Measurements from ENCODE around the gene UNC80. TPM values are rescaled to one million over a fixed set of nuclear protein-coding genes. Genes with fewer than 3 reads are reported as not detected.

UNC80 gene
- total RNA-seq, 3 donors from 2014 or later (not counting 1 experiment from before 2014, with no cell fraction given) = not detected

GRCh38 chr2:209761566-209761965 is 10.1 kb upstream of the UNC80 start:
- Histone ChIP-seq H3K27ac (ENCODE audit: low read length) (no peak overlapping the region), H3K4me1 (ENCODE audit: control insufficient read depth, insufficient read depth, low read length) (no peaks in the 10 kb centered on the region), H3K9me3 (ENCODE audit: control insufficient read depth, insufficient read depth, low read length) (no peaks in the 10 kb centered on the region), H3K36me3 (ENCODE audit: control insufficient read depth, insufficient read depth, low read length) (no peaks in the 10 kb centered on the region), H3K4me3 (ENCODE audit: low read length) (no peak overlapping the region), H3K27me3 (ENCODE audit: control insufficient read depth, insufficient read depth, low read length) (no peaks in the 10 kb centered on the region)
- Mint-ChIP-seq H3K9me3 (peaks cover 4% of the 10 kb centered on the region in 2 donors), H3K36me3 (no peaks in the 10 kb centered on the region), H3K4me3 (no peak overlapping the region), H3K27ac (no peak overlapping the region), H3K27me3 (ENCODE audit: low read depth in 2 of 2) (no peaks in the 10 kb centered on the region), H3K4me1 (no peaks in the 10 kb centered on the region)
- no peak for TF ChIP-seq CTCF (IDR thresholded peaks at IDR 0.05)
- ATAC-seq = no peak
- 33% methylated on average over 1 of the region's 2 CpGs for WGBS (ENCODE audit: insufficient coverage)
- DNase-seq = no peak
- intact Hi-C loops (cut with micrococcal nuclease) = no loop called here

GRCh38 chr2:209762563-209762962 is 9.1 kb upstream of the UNC80 start:
- TF ChIP-seq CTCF (IDR thresholded peaks at IDR 0.05) = no peak
- Histone ChIP-seq H3K36me3 (ENCODE audit: control insufficient read depth, insufficient read depth, low read length) (no peaks in the 10 kb centered on the region), H3K9me3 (ENCODE audit: control insufficient read depth, insufficient read depth, low read length) (no peaks in the 10 kb centered on the region), H3K27me3 (ENCODE audit: control insufficient read depth, insufficient read depth, low read length) (no peaks in the 10 kb centered on the region), H3K27ac (ENCODE audit: low read length) (no peak overlapping the region), H3K4me1 (ENCODE audit: control insufficient read depth, insufficient read depth, low read length) (no peaks in the 10 kb centered on the region), H3K4me3 (ENCODE audit: low read length) (no peak overlapping the region)
- Mint-ChIP-seq H3K4me1 (no peaks in the 10 kb centered on the region), H3K4me3 (no peak overlapping the region), H3K36me3 (no peaks in the 10 kb centered on the region), H3K27me3 (ENCODE audit: low read depth in 2 of 2) (no peaks in the 10 kb centered on the region), H3K27ac (no peak overlapping the region), H3K9me3 (peaks cover 6% of the 10 kb centered on the region in 2 donors)
- no peak for ATAC-seq
- intact Hi-C loops (cut with micrococcal nuclease) = no loop called here
- no peak for DNase-seq

DNA sequence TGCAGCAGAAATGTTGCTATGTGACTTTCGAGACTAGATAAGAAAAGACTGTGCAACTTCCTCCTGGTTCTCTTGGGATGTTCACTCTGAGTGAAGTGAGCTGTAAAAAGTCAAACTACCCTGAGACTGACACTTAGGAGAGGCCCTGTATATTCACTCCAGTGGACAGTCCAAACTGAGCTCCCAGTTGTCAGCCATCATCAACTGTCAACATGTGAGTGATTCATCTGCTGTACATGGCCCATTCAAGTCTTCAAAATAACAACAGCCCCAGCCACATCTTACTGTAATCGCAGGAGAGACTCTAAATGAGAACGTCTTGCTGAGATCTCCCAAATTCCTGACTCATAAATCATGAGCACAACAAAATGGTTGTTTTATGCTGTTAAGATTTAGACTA is 8.5 kb upstream of the UNC80 start:
- Histone ChIP-seq H3K4me3 (ENCODE audit: low read length) (no peak overlapping the region), H3K27ac (ENCODE audit: low read length) (no peak overlapping the region), H3K27me3 (ENCODE audit: control insufficient read depth, insufficient read depth, low read length) (no peaks in the 10 kb centered on the region), H3K36me3 (ENCODE audit: control insufficient read depth, insufficient read depth, low read length) (no peaks in the 10 kb centered on the region), H3K9me3 (ENCODE audit: control insufficient read depth, insufficient read depth, low read length) (no peaks in the 10 kb centered on the region), H3K4me1 (ENCODE audit: control insufficient read depth, insufficient read depth, low read length) (no peaks in the 10 kb centered on the region)
- 67% methylated on average over 2 of the region's 3 CpGs for WGBS (ENCODE audit: insufficient coverage)
- no peaks in the 10 kb centered on the region for H3K4me1 Mint-ChIP-seq
- no peak for DNase-seq
- no peaks in the 10 kb centered on the region for H3K36me3 Mint-ChIP-seq
- no peak overlapping the region for H3K4me3 Mint-ChIP-seq
- peaks cover 6 to 7% of the 10 kb centered on the region in 2 donors for H3K9me3 Mint-ChIP-seq
- intact Hi-C loops (cut with micrococcal nuclease) = no loop called here
- no peak for ATAC-seq
- H3K27me3 Mint-ChIP-seq (ENCODE audit: low read depth in 2 of 2) = no peaks in the 10 kb centered on the region
- no peak overlapping the region for H3K27ac Mint-ChIP-seq
- no peak for TF ChIP-seq CTCF (IDR thresholded peaks at IDR 0.05)

DNA sequence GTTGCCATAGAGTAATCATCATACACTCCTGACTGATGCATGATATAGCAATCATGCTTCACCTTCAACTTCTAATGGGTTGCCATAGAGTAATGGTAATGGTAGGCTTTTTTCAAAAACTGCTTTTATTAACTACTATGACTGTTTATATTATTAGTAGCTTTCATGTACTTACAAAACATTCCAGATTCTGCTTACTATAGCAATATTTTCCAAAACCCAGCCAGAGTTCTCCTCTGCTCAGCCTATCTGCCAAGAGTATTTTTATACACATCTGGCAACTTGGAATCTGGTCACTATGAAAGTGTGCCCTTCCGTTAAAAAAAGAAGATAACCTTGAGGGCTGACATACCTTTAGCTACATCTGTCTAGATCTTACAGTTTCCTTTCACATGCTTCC is 5.0 kb upstream of the UNC80 start:
- Mint-ChIP-seq H3K27ac (no peak overlapping the region), H3K4me3 (no peak overlapping the region), H3K4me1 (peaks cover 0 to 5% of the 10 kb centered on the region in 2 donors), H3K9me3 (peaks cover 3 to 8% of the 10 kb centered on the region in 2 donors), H3K36me3 (no peaks in the 10 kb centered on the region), H3K27me3 (ENCODE audit: low read depth in 2 of 2) (peaks cover 7 to 8% of the 10 kb centered on the region in 2 donors)
- intact Hi-C loops (cut with micrococcal nuclease) = no loop called here
- no peak overlapping the region for H3K4me3 ChIP-seq (ENCODE audit: low read length)
- 92% methylated on average over 1 of the region's 1 CpG for WGBS (ENCODE audit: insufficient coverage)
- H3K4me1 ChIP-seq (ENCODE audit: control insufficient read depth, insufficient read depth, low read length) = no peaks in the 10 kb centered on the region
- H3K9me3 ChIP-seq (ENCODE audit: control insufficient read depth, insufficient read depth, low read length) = no peaks in the 10 kb centered on the region
- no peak for TF ChIP-seq CTCF (IDR thresholded peaks at IDR 0.05)
- no peak for ATAC-seq
- no peaks in the 10 kb centered on the region for H3K36me3 ChIP-seq (ENCODE audit: control insufficient read depth, insufficient read depth, low read length)
- H3K27ac ChIP-seq (ENCODE audit: low read length) = no peak overlapping the region
- no peak for DNase-seq
- H3K27me3 ChIP-seq (ENCODE audit: control insufficient read depth, insufficient read depth, low read length) = no peaks in the 10 kb centered on the region

All from natural killer cell (primary cell).